Activated CD8-positive, alpha-beta T cell treated with anti-CD3 and anti-CD28 coated beads, Interleukin-2, amount 10 ng/mL, durations not matched to agents 7 days and 5 days (primary cell): ENCODE measurements around the gene NUP50. TPM values are rescaled to one million over a fixed set of nuclear protein-coding genes. Genes with fewer than 3 reads are reported as not detected.
"Not testable (repeated sequence)": the region's sequence is repeated elsewhere in the genome, so short reads cannot be mapped to it uniquely, and the experiment has no call there.

Experiments
- ATAC-seq: fragments of 150-1000 bp; cut with Tn5 transposase; one replicate; pipeline ENCODE4 v1.10.0; 2021; ENCODE audit warnings: moderate library complexity
- CTCF ChIA-PET: fragments of 350-600 bp; sonication (Branson Sonifier 250); formaldehyde crosslinking; loops from one replicate; lab custom pipeline; 2021; ENCODE audit warnings: antibody characterized with exemption; lab: Charles Lee
- POLR2A ChIA-PET: fragments of 350-600 bp; sonication (Branson Sonifier 250); formaldehyde crosslinking; loops from one replicate; lab custom pipeline; 2021; ENCODE audit warnings: antibody characterized with exemption; lab: Charles Lee
- DNase-seq: peaks from one replicate; pipeline ENCODE4 v3.0.0-alpha.2; 2020
- H3K27ac Mint-ChIP-seq: one replicate; pipeline ENCODE4 v1.8.0; 2021; ENCODE audit warnings: mild to moderate bottlenecking, mixed read lengths
- H3K27me3 Mint-ChIP-seq: one replicate; pipeline ENCODE4 v1.8.0; 2021; ENCODE audit warnings: low read depth, mixed read lengths
- H3K36me3 Mint-ChIP-seq: one replicate; pipeline ENCODE4 v1.8.0; 2021; ENCODE audit warnings: low read depth, mixed read lengths
- H3K4me1 Mint-ChIP-seq: one replicate; pipeline ENCODE4 v1.8.0; 2021; ENCODE audit warnings: low read depth, mixed read lengths
- H3K4me3 Mint-ChIP-seq: one replicate; pipeline ENCODE4 v1.8.0; 2021; ENCODE audit warnings: mild to moderate bottlenecking, mixed read lengths
- H3K9me3 Mint-ChIP-seq: one replicate; pipeline ENCODE4 v1.8.0; 2022; ENCODE audit warnings: mixed read lengths; ENCODE audit not compliant: insufficient read depth
- total RNA-seq, 2 experiments: library from RNA; stranded (reverse); gene quantifications; one replicate each; pipeline ENCODE4 v1.2.3, GENCODE V29; 2021

Gene NUP50
- total RNA-seq, 2 experiments from 2014 or later, result 161 to 167 TPM

GRCh38 chr22:45183974-45184373 is 20.2 kb downstream of the NUP50 start:
- no peaks in the 10 kb centered on the region for H3K27me3 Mint-ChIP-seq
- no peak for ATAC-seq
- H3K4me3 Mint-ChIP-seq, result no peak overlapping the region
- no peak for DNase-seq
- POLR2A ChIA-PET, result no interaction called here
- peaks cover 75% of the 10 kb centered on the region for H3K36me3 Mint-ChIP-seq
- CTCF ChIA-PET, result no interaction called here
- H3K4me1 Mint-ChIP-seq, result peaks cover 39% of the 10 kb centered on the region
- H3K9me3 Mint-ChIP-seq, result no peaks in the 10 kb centered on the region
- no peak overlapping the region for H3K27ac Mint-ChIP-seq

- H3K36me3 Mint-ChIP-seq, result peaks cover 59% of the 10 kb centered on the region
- no peak overlapping the region for H3K4me3 Mint-ChIP-seq
- peaks cover 21% of the 10 kb centered on the region for H3K4me1 Mint-ChIP-seq
- no peaks in the 10 kb centered on the region for H3K9me3 Mint-ChIP-seq
- CTCF ChIA-PET, result interaction anchor here (0.7 kb wide), 1 partner anchor 10 kb away, joined by 3 read pairs; no protein-coding TSS in a partner anchor
- POLR2A ChIA-PET, result no interaction called here
- H3K27ac Mint-ChIP-seq, result peak overlapping the region; percentile 11
- ATAC-seq (no peak), DNase-seq (no peak)
- no peaks in the 10 kb centered on the region for H3K27me3 Mint-ChIP-seq
Observed at GRCh38 chr22:45185718-45186514, 22.2 kb downstream of the NUP50 start.

GRCh38 chr22:45187891-45188290 is 24.2 kb downstream of the NUP50 start:
- CTCF ChIA-PET, result no interaction called here
- Mint-ChIP-seq H3K27ac (no peak overlapping the region), H3K9me3 (no peaks in the 10 kb centered on the region), H3K4me1 (peaks cover 16% of the 10 kb centered on the region), H3K4me3 (no peak overlapping the region), H3K27me3 (no peaks in the 10 kb centered on the region), H3K36me3 (peaks cover 45% of the 10 kb centered on the region)
- POLR2A ChIA-PET, result no interaction called here
- DNase-seq (no peak), ATAC-seq (no peak)

- Mint-ChIP-seq H3K27me3 (no peaks in the 10 kb centered on the region), H3K4me1 (peaks cover 16% of the 10 kb centered on the region), H3K36me3 (peaks cover 38% of the 10 kb centered on the region), H3K27ac (no peak overlapping the region), H3K4me3 (no peak overlapping the region), H3K9me3 (no peaks in the 10 kb centered on the region)
- ChIA-PET POLR2A (no interaction called here), CTCF (no interaction called here)
- no peak for DNase-seq
- no peak for ATAC-seq
Observed at GRCh38 chr22:45188779-45189178, 25.1 kb downstream of the NUP50 start.

- no peak overlapping the region for H3K4me3 Mint-ChIP-seq
- ChIA-PET CTCF (no interaction called here), POLR2A (no interaction called here)
- no peaks in the 10 kb centered on the region for H3K9me3 Mint-ChIP-seq
- H3K27me3 Mint-ChIP-seq, result no peaks in the 10 kb centered on the region
- no peak for DNase-seq
- ATAC-seq, result no peak
- H3K27ac Mint-ChIP-seq, result no peak overlapping the region
- peaks cover 8% of the 10 kb centered on the region for H3K4me1 Mint-ChIP-seq
- peaks cover 23% of the 10 kb centered on the region for H3K36me3 Mint-ChIP-seq
Observed at GRCh38 chr22:45190202-45190872, 26.6 kb downstream of the NUP50 start.

GRCh38 chr22:45191746-45192145 is 28.0 kb downstream of the NUP50 start:
- H3K4me1 Mint-ChIP-seq, H3K27me3 Mint-ChIP-seq, POLR2A ChIA-PET, ATAC-seq, H3K4me3 Mint-ChIP-seq, H3K9me3 Mint-ChIP-seq, DNase-seq, H3K27ac Mint-ChIP-seq: not testable (repeated sequence)
- peaks cover 14% of the 10 kb centered on the region for H3K36me3 Mint-ChIP-seq
- CTCF ChIA-PET, result interaction anchor here (1.2 kb wide), 1 partner anchor 13 kb away, joined by 3 read pairs; no protein-coding TSS in a partner anchor

GRCh38 chr22:45192701-45193187 is 29.0 kb downstream of the NUP50 start:
- POLR2A ChIA-PET, result interaction anchor here (1.4 kb wide), 1 partner anchor 20 kb away, joined by 5 read pairs; no protein-coding TSS in a partner anchor
- no peak for DNase-seq
- no peaks in the 10 kb centered on the region for H3K27me3 Mint-ChIP-seq
- CTCF ChIA-PET, result interaction anchor here (1.2 kb wide), 1 partner anchor 14 kb away, joined by 3 read pairs; no protein-coding TSS in a partner anchor
- H3K36me3 Mint-ChIP-seq, result peaks cover 7% of the 10 kb centered on the region
- peaks cover 2% of the 10 kb centered on the region for H3K4me1 Mint-ChIP-seq
- H3K27ac Mint-ChIP-seq, result no peak overlapping the region
- no peaks in the 10 kb centered on the region for H3K9me3 Mint-ChIP-seq
- ATAC-seq, result no peak
- no peak overlapping the region for H3K4me3 Mint-ChIP-seq

- peaks cover 2% of the 10 kb centered on the region for H3K4me1 Mint-ChIP-seq
- no peaks in the 10 kb centered on the region for H3K9me3 Mint-ChIP-seq
- H3K36me3 Mint-ChIP-seq, result peaks cover 3% of the 10 kb centered on the region
- DNase-seq (no peak), ATAC-seq (no peak)
- H3K4me3 Mint-ChIP-seq, result no peak overlapping the region
- ChIA-PET POLR2A (no interaction called here), CTCF (no interaction called here)
- no peaks in the 10 kb centered on the region for H3K27me3 Mint-ChIP-seq
- H3K27ac Mint-ChIP-seq, result no peak overlapping the region
Observed at GRCh38 chr22:45194686-45195085, 31.0 kb downstream of the NUP50 start.

- ChIA-PET POLR2A (interaction anchor here (1.2 kb wide), 1 partner anchor 13 kb away, joined by 3 read pairs; no protein-coding TSS in a partner anchor), CTCF (no interaction called here)
- ATAC-seq (no peak), DNase-seq (no peak)
- Mint-ChIP-seq H3K27me3 (no peaks in the 10 kb centered on the region), H3K4me1 (peaks cover 2% of the 10 kb centered on the region), H3K36me3 (peaks cover 3% of the 10 kb centered on the region), H3K27ac (no peak overlapping the region), H3K4me3 (no peak overlapping the region), H3K9me3 (no peaks in the 10 kb centered on the region)
Observed at GRCh38 chr22:45195616-45196015, 31.9 kb downstream of the NUP50 start.

GRCh38 chr22:45196308-45196707 is 32.6 kb downstream of the NUP50 start:
- ATAC-seq, result no peak
- Mint-ChIP-seq H3K4me1 (peaks cover 2% of the 10 kb centered on the region), H3K27ac (no peak overlapping the region), H3K36me3 (peaks cover 3% of the 10 kb centered on the region), H3K4me3 (no peak overlapping the region), H3K27me3 (no peaks in the 10 kb centered on the region), H3K9me3 (no peaks in the 10 kb centered on the region)
- ChIA-PET CTCF (no interaction called here), POLR2A (interaction anchor here (1.2 kb wide), 1 partner anchor 13 kb away, joined by 3 read pairs; no protein-coding TSS in a partner anchor)
- no peak for DNase-seq

- ChIA-PET CTCF (no interaction called here), POLR2A (no interaction called here)
- Mint-ChIP-seq H3K9me3 (no peaks in the 10 kb centered on the region), H3K27me3 (no peaks in the 10 kb centered on the region), H3K4me1 (peaks cover 2% of the 10 kb centered on the region), H3K36me3 (peaks cover 3% of the 10 kb centered on the region), H3K27ac (no peak overlapping the region), H3K4me3 (no peak overlapping the region)
- DNase-seq (no peak), ATAC-seq (no peak)
Observed at GRCh38 chr22:45196926-45197605, 33.3 kb downstream of the NUP50 start.
